ENCODE data around the gene TMTC2.

Gene TMTC2

DNA sequence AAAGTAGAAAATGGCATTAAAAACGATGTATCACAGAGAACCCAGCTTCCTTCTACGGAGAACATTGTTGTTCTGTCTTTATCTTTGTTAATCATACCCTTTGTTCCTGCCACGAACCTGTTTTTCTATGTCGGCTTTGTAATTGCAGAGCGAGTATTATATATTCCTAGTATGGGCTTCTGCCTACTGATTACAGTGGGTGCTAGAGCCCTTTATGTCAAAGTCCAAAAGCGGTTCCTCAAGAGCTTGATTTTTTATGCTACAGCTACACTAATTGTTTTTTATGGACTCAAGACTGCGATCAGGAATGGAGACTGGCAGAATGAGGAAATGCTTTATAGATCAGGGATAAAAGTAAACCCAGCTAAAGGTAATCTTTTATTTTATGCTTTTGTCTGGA lies 209.6 kb downstream of the TMTC2 start:
- no peaks in the 10 kb centered on the region for H3K36me3 ChIP-seq (ENCODE audit: control insufficient read depth, insufficient read depth, low read length)
- H3K4me1 ChIP-seq (ENCODE audit: control insufficient read depth, insufficient read depth, low read length, poor library complexity, severe bottlenecking) = no peaks in the 10 kb centered on the region
- no peak overlapping the region for H3K4me3 ChIP-seq (ENCODE audit: insufficient read depth, low read depth, low read length, poor library complexity, severe bottlenecking)
- no peak overlapping the region for H3K27ac ChIP-seq (ENCODE audit: insufficient read depth, low read length, poor library complexity, severe bottlenecking)
- DNase-seq = no peak
- H3K9me3 ChIP-seq (ENCODE audit: control insufficient read depth, low read length) = no peaks in the 10 kb centered on the region
- H3K27me3 ChIP-seq (replicated peaks; ENCODE audit: control insufficient read depth, insufficient read depth, low read length, poor library complexity, severe bottlenecking) = no peaks in the 10 kb centered on the region

DNA sequence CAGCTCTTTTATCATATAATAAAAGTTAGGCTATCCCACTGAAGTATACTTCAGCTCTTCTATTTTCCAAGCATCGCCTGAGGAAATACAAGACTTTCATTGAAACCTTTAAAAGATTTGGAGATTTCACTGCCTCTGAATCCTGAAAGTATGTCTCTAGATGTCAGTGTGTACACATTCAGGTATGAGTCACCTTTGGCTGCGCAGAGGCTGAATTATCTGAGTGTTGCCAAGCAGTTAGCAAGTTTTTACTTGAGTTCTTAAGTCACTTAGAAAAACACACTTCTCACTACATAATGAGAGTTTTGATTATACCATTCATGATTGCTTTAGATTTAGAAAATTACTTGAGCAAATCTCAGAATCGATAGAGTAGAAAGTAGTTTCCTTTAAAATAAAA lies 210.3 kb downstream of the TMTC2 start:
- Histone ChIP-seq H3K36me3 (ENCODE audit: control insufficient read depth, insufficient read depth, low read length) (no peaks in the 10 kb centered on the region), H3K4me1 (ENCODE audit: control insufficient read depth, insufficient read depth, low read length, poor library complexity, severe bottlenecking) (no peaks in the 10 kb centered on the region), H3K9me3 (ENCODE audit: control insufficient read depth, low read length) (no peaks in the 10 kb centered on the region), H3K4me3 (ENCODE audit: insufficient read depth, low read depth, low read length, poor library complexity, severe bottlenecking) (no peak overlapping the region), H3K27ac (ENCODE audit: insufficient read depth, low read length, poor library complexity, severe bottlenecking) (no peak overlapping the region), H3K27me3 (replicated peaks; ENCODE audit: control insufficient read depth, insufficient read depth, low read length, poor library complexity, severe bottlenecking) (no peaks in the 10 kb centered on the region)
- DNase-seq = no peak

DNA sequence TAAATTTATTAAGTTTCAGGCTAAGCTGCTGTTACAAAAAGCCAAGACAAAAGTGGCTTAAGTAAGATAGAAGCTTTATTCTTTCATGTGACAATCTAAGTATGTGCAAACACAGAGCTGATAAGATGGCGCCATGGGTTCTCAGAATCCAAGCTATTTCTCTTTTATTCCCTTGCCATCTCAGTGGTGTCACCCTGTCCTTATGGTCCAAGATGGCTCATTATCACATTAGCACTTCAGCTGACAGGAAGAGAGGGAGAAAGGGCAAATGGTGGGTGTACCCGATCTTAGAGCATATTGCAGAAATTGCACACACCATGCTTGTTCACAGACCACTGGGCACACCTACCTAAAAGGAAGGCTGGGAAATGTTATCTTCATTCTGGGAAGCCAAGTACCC lies 211.7 kb downstream of the TMTC2 start:
- DNase-seq = no peak
- H3K9me3 ChIP-seq (ENCODE audit: control insufficient read depth, low read length) = no peaks in the 10 kb centered on the region
- no peaks in the 10 kb centered on the region for H3K36me3 ChIP-seq (ENCODE audit: control insufficient read depth, insufficient read depth, low read length)
- no peak overlapping the region for H3K27ac ChIP-seq (ENCODE audit: insufficient read depth, low read length, poor library complexity, severe bottlenecking)
- H3K27me3 ChIP-seq (replicated peaks; ENCODE audit: control insufficient read depth, insufficient read depth, low read length, poor library complexity, severe bottlenecking) = no peaks in the 10 kb centered on the region
- H3K4me1 ChIP-seq (ENCODE audit: control insufficient read depth, insufficient read depth, low read length, poor library complexity, severe bottlenecking) = no peaks in the 10 kb centered on the region
- H3K4me3 ChIP-seq (ENCODE audit: insufficient read depth, low read depth, low read length, poor library complexity, severe bottlenecking) = no peak overlapping the region

DNA sequence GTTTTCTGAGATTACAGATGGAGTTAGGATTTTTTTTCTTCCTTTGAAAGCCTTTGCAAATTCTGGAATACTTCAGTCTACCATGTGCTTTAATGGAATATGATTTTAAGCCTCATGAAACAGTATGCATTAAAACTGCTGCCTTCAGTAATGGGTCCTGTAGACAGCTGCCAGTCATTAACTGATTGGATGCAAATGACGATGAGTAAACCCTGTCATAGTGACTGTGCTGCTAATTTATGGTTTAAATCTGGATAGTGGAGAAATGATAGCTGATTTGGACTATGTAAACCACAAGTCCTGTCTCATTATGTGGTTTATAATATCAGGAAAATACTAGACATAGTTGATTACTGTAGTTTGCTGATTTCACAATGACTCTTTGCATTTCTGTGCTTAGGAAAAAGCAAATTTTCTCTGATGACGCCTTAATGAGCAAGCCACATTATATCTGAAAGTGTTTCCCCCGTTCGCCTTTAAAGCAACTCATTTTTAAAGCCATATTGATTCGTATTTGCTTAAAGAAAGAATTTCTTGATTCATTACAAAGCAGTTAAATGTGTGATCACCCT lies 217.6 kb downstream of the TMTC2 start:
- no peaks in the 10 kb centered on the region for H3K4me1 ChIP-seq (ENCODE audit: control insufficient read depth, insufficient read depth, low read length, poor library complexity, severe bottlenecking)
- H3K27me3 ChIP-seq (replicated peaks; ENCODE audit: control insufficient read depth, insufficient read depth, low read length, poor library complexity, severe bottlenecking) = no peaks in the 10 kb centered on the region
- DNase-seq = no peak
- H3K27ac ChIP-seq (ENCODE audit: insufficient read depth, low read length, poor library complexity, severe bottlenecking) = no peak overlapping the region
- H3K9me3 ChIP-seq (ENCODE audit: control insufficient read depth, low read length) = no peaks in the 10 kb centered on the region
- H3K4me3 ChIP-seq (ENCODE audit: insufficient read depth, low read depth, low read length, poor library complexity, severe bottlenecking) = no peak overlapping the region
- no peaks in the 10 kb centered on the region for H3K36me3 ChIP-seq (ENCODE audit: control insufficient read depth, insufficient read depth, low read length)

DNA sequence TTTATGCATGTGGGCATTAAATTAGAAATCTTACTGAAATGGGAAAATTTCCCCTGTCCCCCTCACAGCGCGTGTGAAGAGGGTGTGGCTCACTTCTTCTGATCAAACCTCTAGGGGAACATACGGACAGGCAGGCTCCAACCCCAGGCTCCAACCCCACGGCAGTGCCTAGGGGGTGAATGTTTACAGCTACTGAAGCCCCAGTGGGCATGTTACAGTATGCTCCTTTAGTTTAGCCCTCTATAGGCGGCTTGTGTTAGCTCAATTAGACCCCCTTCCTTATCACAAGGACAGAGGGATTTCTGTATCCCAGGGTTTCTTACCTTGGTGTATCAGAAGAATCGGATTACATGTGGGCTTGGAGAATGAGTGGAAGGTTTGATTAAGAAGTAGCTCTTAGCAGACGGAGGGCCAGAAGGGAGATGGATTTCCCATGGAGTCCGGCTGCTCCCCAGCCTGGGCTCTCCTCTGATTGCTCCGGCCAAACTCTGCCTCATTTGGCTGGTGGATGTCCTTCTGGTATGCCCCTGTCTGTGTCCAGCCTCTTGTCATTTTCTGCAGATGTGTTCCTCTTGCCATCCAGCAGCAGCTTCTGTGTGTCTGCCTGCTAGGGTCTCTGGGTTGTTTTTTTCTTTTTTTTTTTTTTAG lies 223.7 kb downstream of the TMTC2 start:
- DNase-seq = no peak
- Histone ChIP-seq H3K36me3 (ENCODE audit: control insufficient read depth, insufficient read depth, low read length) (no peaks in the 10 kb centered on the region), H3K4me1 (ENCODE audit: control insufficient read depth, insufficient read depth, low read length, poor library complexity, severe bottlenecking) (no peaks in the 10 kb centered on the region), H3K27ac (ENCODE audit: insufficient read depth, low read length, poor library complexity, severe bottlenecking) (no peak overlapping the region), H3K27me3 (replicated peaks; ENCODE audit: control insufficient read depth, insufficient read depth, low read length, poor library complexity, severe bottlenecking) (no peaks in the 10 kb centered on the region), H3K4me3 (ENCODE audit: insufficient read depth, low read depth, low read length, poor library complexity, severe bottlenecking) (no peak overlapping the region), H3K9me3 (ENCODE audit: control insufficient read depth, low read length) (no peaks in the 10 kb centered on the region)

DNA sequence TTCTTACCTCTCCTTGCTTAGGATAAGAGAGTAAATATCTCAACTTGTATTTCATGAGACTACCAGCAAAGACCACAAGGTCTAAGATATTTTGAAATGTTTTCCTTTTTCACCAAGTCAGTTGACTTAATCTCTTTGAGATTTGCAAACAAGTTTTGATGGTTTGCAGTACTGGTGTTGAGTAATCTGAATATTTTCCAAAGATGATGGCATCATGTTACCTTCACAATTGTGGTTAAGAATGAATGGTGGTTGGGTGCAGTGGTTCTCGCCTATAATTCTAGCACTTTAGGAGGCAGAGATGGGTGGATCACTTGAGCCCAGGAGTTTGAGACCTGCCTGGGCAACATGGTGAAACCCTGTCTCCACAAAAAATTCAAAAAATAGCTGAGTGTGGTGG lies 225.7 kb downstream of the TMTC2 start:
- no peak for DNase-seq
- H3K27me3 ChIP-seq (replicated peaks; ENCODE audit: control insufficient read depth, insufficient read depth, low read length, poor library complexity, severe bottlenecking) = no peaks in the 10 kb centered on the region

DNA sequence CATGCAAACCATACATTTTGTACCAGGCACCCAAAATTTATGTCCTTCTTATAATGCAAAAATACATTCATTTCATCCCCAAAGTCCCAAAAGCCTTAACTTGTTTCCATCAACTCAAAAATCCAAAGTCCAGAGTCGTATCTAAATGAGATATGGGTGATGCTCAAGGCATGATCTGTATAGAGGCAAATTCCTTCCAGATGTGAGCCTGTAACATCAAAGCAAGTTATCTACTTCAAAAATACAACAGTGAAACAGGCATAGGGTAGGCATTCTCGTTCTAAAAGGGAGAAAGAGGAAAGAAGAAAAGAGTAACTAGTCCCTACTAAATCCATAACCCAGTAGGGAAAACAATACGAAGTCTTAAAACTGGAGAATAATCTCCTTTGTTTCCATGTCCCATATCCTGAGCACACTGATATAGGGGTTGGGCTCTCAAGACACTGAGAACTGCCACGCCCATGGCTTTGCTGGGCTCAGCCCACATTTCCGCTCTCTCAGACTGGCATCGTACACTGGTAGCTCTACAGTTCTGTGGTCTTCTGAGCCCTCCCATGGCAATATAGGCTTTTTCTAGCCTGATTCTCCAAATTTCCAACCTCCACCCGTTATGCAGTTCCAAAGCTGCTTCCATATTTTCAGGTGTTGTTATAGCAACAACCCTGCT lies 232.8 kb downstream of the TMTC2 start:
- Histone ChIP-seq H3K27ac (ENCODE audit: insufficient read depth, low read length, poor library complexity, severe bottlenecking) (no peak overlapping the region), H3K9me3 (ENCODE audit: control insufficient read depth, low read length) (no peaks in the 10 kb centered on the region), H3K4me3 (ENCODE audit: insufficient read depth, low read depth, low read length, poor library complexity, severe bottlenecking) (no peak overlapping the region), H3K36me3 (ENCODE audit: control insufficient read depth, insufficient read depth, low read length) (no peaks in the 10 kb centered on the region), H3K4me1 (ENCODE audit: control insufficient read depth, insufficient read depth, low read length, poor library complexity, severe bottlenecking) (no peaks in the 10 kb centered on the region), H3K27me3 (replicated peaks; ENCODE audit: control insufficient read depth, insufficient read depth, low read length, poor library complexity, severe bottlenecking) (no peaks in the 10 kb centered on the region)
- no peak for DNase-seq

More for the DNA sequence above, 225.7 kb downstream of the TMTC2 start:
- Histone ChIP-seq H3K27ac (ENCODE audit: insufficient read depth, low read length, poor library complexity, severe bottlenecking) (no peak overlapping the region), H3K4me3 (ENCODE audit: insufficient read depth, low read depth, low read length, poor library complexity, severe bottlenecking) (no peak overlapping the region), H3K9me3 (ENCODE audit: control insufficient read depth, low read length) (no peaks in the 10 kb centered on the region), H3K4me1 (ENCODE audit: control insufficient read depth, insufficient read depth, low read length, poor library complexity, severe bottlenecking) (no peaks in the 10 kb centered on the region), H3K36me3 (ENCODE audit: control insufficient read depth, insufficient read depth, low read length) (no peaks in the 10 kb centered on the region)

DNA sequence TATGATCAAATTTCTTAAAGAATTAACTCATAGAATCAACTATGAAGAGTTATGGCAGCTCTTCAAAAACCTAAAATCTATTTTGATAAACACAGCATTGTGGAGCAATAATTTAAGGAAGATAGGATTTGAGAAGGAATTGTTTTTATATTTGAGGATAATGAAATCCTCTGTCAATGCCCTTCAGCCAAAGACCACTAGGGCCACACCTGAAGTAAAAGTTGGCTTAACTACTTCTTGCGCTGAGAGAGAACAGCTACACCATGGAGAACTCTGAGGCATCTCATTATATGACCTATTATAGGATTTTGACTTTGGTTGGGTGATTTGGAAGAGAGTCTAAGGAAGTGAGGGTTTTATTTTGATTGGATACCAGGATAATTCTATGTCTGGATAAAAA lies 237.2 kb downstream of the TMTC2 start:
- Histone ChIP-seq H3K36me3 (ENCODE audit: control insufficient read depth, insufficient read depth, low read length) (no peaks in the 10 kb centered on the region), H3K9me3 (ENCODE audit: control insufficient read depth, low read length) (no peaks in the 10 kb centered on the region), H3K4me3 (ENCODE audit: insufficient read depth, low read depth, low read length, poor library complexity, severe bottlenecking) (no peak overlapping the region), H3K27ac (ENCODE audit: insufficient read depth, low read length, poor library complexity, severe bottlenecking) (no peak overlapping the region), H3K27me3 (replicated peaks; ENCODE audit: control insufficient read depth, insufficient read depth, low read length, poor library complexity, severe bottlenecking) (no peaks in the 10 kb centered on the region), H3K4me1 (ENCODE audit: control insufficient read depth, insufficient read depth, low read length, poor library complexity, severe bottlenecking) (no peaks in the 10 kb centered on the region)
- DNase-seq = no peak

DNA sequence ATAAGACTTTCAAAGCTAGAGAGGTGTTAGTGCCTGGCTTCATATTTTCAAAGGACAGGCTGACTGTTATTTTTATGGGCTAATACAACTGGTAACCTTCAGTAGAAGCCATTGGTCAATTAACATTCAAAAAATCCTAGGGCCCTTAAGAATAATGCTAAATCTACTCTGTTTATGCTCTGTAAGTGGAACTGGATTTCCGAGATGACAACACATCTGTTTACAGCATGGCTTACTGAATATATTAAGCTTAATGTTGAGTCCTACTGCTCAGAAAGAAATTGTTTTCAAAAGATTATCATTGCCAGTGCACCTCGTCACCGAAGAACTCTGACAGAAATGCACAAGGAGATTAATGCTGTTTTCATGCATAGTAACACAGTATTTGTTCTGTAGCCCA lies 239.9 kb downstream of the TMTC2 start:
- H3K27ac ChIP-seq (ENCODE audit: insufficient read depth, low read length, poor library complexity, severe bottlenecking) = no peak overlapping the region
- no peaks in the 10 kb centered on the region for H3K27me3 ChIP-seq (replicated peaks; ENCODE audit: control insufficient read depth, insufficient read depth, low read length, poor library complexity, severe bottlenecking)
- H3K4me1 ChIP-seq (ENCODE audit: control insufficient read depth, insufficient read depth, low read length, poor library complexity, severe bottlenecking) = no peaks in the 10 kb centered on the region
- no peak overlapping the region for H3K4me3 ChIP-seq (ENCODE audit: insufficient read depth, low read depth, low read length, poor library complexity, severe bottlenecking)
- no peak for DNase-seq
- H3K9me3 ChIP-seq (ENCODE audit: control insufficient read depth, low read length) = no peaks in the 10 kb centered on the region
- H3K36me3 ChIP-seq (ENCODE audit: control insufficient read depth, insufficient read depth, low read length) = no peaks in the 10 kb centered on the region

DNA sequence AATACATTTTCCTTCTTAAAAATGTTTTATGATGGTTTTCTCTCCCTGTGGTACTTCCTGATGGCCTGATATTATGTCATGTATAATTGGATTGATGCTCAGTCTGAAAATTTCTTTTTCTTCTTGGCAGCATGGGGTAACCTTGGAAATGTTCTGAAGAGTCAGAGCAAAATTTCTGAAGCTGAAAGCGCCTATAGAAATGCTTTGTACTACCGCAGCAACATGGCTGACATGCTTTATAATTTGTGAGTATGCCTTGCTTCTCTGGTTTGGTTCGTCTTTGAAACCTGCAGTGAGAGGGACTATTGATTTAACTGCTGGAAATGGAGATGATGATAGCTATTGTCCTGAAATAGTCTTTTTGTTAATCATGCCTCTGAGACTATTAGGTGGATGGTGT lies 243.6 kb downstream of the TMTC2 start:
- Histone ChIP-seq H3K9me3 (ENCODE audit: control insufficient read depth, low read length) (no peaks in the 10 kb centered on the region), H3K27ac (ENCODE audit: insufficient read depth, low read length, poor library complexity, severe bottlenecking) (no peak overlapping the region)
- no peak for DNase-seq

More for the DNA sequence above, 243.6 kb downstream of the TMTC2 start:
- H3K4me1 ChIP-seq (ENCODE audit: control insufficient read depth, insufficient read depth, low read length, poor library complexity, severe bottlenecking) = no peaks in the 10 kb centered on the region
- H3K36me3 ChIP-seq (ENCODE audit: control insufficient read depth, insufficient read depth, low read length) = no peaks in the 10 kb centered on the region
- H3K27me3 ChIP-seq (replicated peaks; ENCODE audit: control insufficient read depth, insufficient read depth, low read length, poor library complexity, severe bottlenecking) = no peaks in the 10 kb centered on the region
- H3K4me3 ChIP-seq (ENCODE audit: insufficient read depth, low read depth, low read length, poor library complexity, severe bottlenecking) = no peak overlapping the region
